ENCODE results near the gene NID2. TPM values are rescaled to one million over a fixed set of nuclear protein-coding genes. Genes with fewer than 3 reads are reported as not detected.

Gene NID2
- total RNA-seq, 1 donor from 2014 or later: 19.6 TPM

Other genes with a start within 250 kb of the NID2 start
- gene GNG2, start 208.4 kb downstream of the NID2 start, total RNA-seq: 2.9 and 5.9 TPM in 2 replicates
- 81.3 and 169 TPM in 2 replicates for gene RTRAF, start 79.5 kb downstream of the NID2 start, total RNA-seq
- gene PTGDR, start 198.6 kb upstream of the NID2 start, total RNA-seq: not detected in 2 replicates
- gene PTGER2, start 245.3 kb upstream of the NID2 start, total RNA-seq: 0.14 and 0.34 TPM in 2 replicates

Data from dermis blood vessel endothelial cell (primary cell).